K562 (cell line): ENCODE measurements around the gene ANK3. TPM values are rescaled to one million over a fixed set of nuclear protein-coding genes. Genes with fewer than 3 reads are reported as not detected.
A peak's percentile ranks its signal among the peaks of the same experiment; 100 is the strongest.

ENCODE experiments used
- ATF3 ChIP-seq, 2 experiments: fragments of 450-650 bp in 1 of 2; sonication (generic) in 1 of 2; formaldehyde crosslinking in 1 of 2; IDR thresholded peaks in 1 of 2; conservative IDR thresholded peaks in 1 of 2; 2 replicates each; pipeline versions ENCODE4 v1.6.1 to v1.8.1; 2016 to 2023; ENCODE audit warnings: mild to moderate bottlenecking in 2 of 2, moderate library complexity in 2 of 2, inconsistent platforms in 1 of 2, missing genetic modification reagents in 1 of 2
- ZNF592 ChIP-seq: fragments of 450-650 bp; IDR thresholded peaks from 2 replicates; pipeline ENCODE4 v1.6.1; 2017; ENCODE audit warnings: antibody characterized with exemption, mild to moderate bottlenecking
- polyA plus RNA-seq, 8 experiments: library from polyadenylated mRNA; depleted of rRNA in 4 of 8; stranded (reverse) in 5 of 8; unstranded in 3 of 8; fragments of >200 nt; fragmentation: Nextera tagmentation in 2 of 8; fragmentation: Illumina TruSeq in 1 of 8; extraction: Ambion mirVana in 2 of 8; extraction: Trizol in 1 of 8; gene quantifications; 2 replicates each; pipeline versions ENCODE4 v1.2.1 to v1.2.3, GENCODE V29; 2011 to 2014; ENCODE audit warnings: inconsistent platforms in 1 of 8, missing spikeins in 1 of 8
- total RNA-seq, 7 experiments: library from RNA; depleted of rRNA in 6 of 7; stranded (reverse); fragments of >200 nt in 6 of 7; fragmentation: Illumina TruSeq in 2 of 7; extraction: Trizol in 2 of 7; gene quantifications; 2 replicates each; pipeline versions ENCODE4 v1.2.1 to v1.2.3, GENCODE V29; 2011 to 2021; ENCODE audit warnings: low replicate concordance in 1 of 7

ANK3 gene
- total and polyA plus RNA-seq, 9 of the 15 experiments (the other 6 are each of a cell fraction or from before 2014, with no cell fraction given): 10.0 to 32.3 (median 17.9) TPM

- TF ChIP-seq ATF3 (IDR thresholded peaks at IDR 0.05) (peak; percentile 51; the same call in 1 of the 2 replicates), ATF3 (CRISPR knock-in tag; conservative IDR thresholded peaks at IDR 0.05) (no peak), ZNF592 (0 out of 2 replicates have a peak, but pooled peaks have one; percentile 37)
- TF ChIP-seq, all 486 proteins: peak for 11
Measured at GRCh38 chr10:60148266-60148840, 241.3 kb downstream of the ANK3 start (continued).
